ENCODE data around the gene HOXA5.

HOXA5 gene

GRCh38 chr7:27141137-27141922 lies 2.2 kb downstream of the HOXA5 start:
- Histone ChIP-seq H3K4me1 (no peaks in the 10 kb centered on the region), H3K27me3 (peaks cover 100% of the 10 kb centered on the region), H3K4me3 (ENCODE audit: low read depth, low read length) (no peak overlapping the region), H3K9me3 (no peaks in the 10 kb centered on the region), H3K36me3 (no peaks in the 10 kb centered on the region)
- TF ChIP-seq, protein P1, sequence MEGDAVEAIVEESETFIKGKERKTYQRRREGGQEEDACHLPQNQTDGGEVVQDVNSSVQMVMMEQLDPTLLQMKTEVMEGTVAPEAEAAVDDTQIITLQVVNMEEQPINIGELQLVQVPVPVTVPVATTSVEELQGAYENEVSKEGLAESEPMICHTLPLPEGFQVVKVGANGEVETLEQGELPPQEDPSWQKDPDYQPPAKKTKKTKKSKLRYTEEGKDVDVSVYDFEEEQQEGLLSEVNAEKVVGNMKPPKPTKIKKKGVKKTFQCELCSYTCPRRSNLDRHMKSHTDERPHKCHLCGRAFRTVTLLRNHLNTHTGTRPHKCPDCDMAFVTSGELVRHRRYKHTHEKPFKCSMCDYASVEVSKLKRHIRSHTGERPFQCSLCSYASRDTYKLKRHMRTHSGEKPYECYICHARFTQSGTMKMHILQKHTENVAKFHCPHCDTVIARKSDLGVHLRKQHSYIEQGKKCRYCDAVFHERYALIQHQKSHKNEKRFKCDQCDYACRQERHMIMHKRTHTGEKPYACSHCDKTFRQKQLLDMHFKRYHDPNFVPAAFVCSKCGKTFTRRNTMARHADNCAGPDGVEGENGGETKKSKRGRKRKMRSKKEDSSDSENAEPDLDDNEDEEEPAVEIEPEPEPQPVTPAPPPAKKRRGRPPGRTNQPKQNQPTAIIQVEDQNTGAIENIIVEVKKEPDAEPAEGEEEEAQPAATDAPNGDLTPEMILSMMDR (IDR thresholded peaks at IDR 0.05; ENCODE audit: low read depth, low read length), result no peak
- DNase-seq, result no peak

DNA sequence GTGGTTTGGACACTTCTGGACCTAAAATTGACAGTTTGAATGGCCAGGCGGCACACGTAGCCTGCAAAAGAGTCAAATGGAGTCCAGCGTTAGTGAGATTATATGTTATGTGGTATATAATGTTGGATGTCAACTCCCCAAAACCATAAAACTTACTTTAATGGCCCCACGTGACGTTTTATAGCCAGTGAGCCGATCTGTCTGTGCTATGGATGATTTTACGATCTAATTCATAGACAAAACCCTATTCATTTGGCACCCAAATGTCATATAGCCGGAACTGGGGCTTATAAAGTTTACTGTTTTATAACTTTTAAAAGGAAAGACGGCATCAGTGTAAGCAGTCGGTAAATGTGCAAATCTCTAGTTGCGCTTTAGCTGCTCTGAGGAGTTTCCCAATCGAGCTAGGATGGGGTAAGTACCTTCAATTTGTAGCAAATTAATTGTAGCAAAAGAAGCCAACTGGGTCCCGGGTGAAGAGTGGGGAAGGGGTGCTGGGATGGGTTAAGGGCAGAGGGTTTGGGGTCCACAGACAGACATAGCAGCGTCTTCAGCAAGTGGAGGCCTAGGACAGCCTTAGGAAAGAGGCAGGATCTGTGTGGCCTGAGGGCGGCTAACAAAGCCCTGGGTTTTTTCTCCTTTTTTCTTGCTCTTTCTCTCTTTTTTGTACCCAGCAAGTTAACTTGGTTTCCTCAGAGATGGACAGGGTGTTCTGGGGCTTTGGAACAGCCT lies 3.2 kb downstream of the HOXA5 start:
- H3K4me3 ChIP-seq (ENCODE audit: low read depth, low read length), result no peak overlapping the region
- TF ChIP-seq, protein P1 (IDR thresholded peaks at IDR 0.05; ENCODE audit: low read depth, low read length), result no peak
- H3K9me3 ChIP-seq, result no peaks in the 10 kb centered on the region
- no peaks in the 10 kb centered on the region for H3K36me3 ChIP-seq
- H3K27me3 ChIP-seq, result peaks cover 100% of the 10 kb centered on the region
- DNase-seq, result no peak
- H3K4me1 ChIP-seq, result no peaks in the 10 kb centered on the region

- TF ChIP-seq, protein P1 (IDR thresholded peaks at IDR 0.05; ENCODE audit: low read depth, low read length), result no peak
Measured at GRCh38 chr7:27139334-27140125, 4.0 kb downstream of the HOXA5 start.

GRCh38 chr7:27138985-27139333 lies 4.5 kb downstream of the HOXA5 start:
- no peak for DNase-seq
- no peaks in the 10 kb centered on the region for H3K36me3 ChIP-seq
- peaks cover 100% of the 10 kb centered on the region for H3K27me3 ChIP-seq
- TF ChIP-seq, protein P1 (IDR thresholded peaks at IDR 0.05; ENCODE audit: low read depth, low read length), result no peak
- no peaks in the 10 kb centered on the region for H3K9me3 ChIP-seq
- no peak overlapping the region for H3K4me3 ChIP-seq (ENCODE audit: low read depth, low read length)
- H3K4me1 ChIP-seq, result no peaks in the 10 kb centered on the region

More at GRCh38 chr7:27139334-27140125, 4.0 kb downstream of the HOXA5 start:
- Histone ChIP-seq H3K36me3 (no peaks in the 10 kb centered on the region), H3K27me3 (peaks cover 100% of the 10 kb centered on the region), H3K4me1 (no peaks in the 10 kb centered on the region), H3K9me3 (no peaks in the 10 kb centered on the region), H3K4me3 (ENCODE audit: low read depth, low read length) (no peak overlapping the region)
- DNase-seq, result peak; percentile 6

DNA sequence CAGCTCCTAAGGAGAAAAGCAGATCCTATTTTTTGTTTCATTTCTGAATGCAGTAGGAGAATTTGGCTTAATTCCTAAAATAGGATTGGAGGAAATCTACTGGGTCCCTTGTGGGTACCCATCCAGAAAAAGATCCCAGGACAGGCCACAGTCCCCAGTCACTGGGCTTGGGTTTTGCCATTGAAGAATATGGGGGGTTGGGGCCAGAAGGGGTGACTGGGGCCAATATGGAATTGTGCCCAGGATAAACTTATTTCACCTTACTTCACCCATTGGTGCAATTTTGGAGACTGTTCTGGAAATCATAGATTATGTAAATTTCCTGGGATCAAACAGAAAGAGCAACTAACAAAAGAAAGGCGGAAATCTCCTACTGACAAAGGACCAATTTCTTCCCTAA lies 5.0 kb downstream of the HOXA5 start:
- Histone ChIP-seq H3K4me1 (no peaks in the 10 kb centered on the region), H3K27me3 (peaks cover 100% of the 10 kb centered on the region), H3K4me3 (ENCODE audit: low read depth, low read length) (no peak overlapping the region), H3K9me3 (no peaks in the 10 kb centered on the region), H3K36me3 (no peaks in the 10 kb centered on the region)
- DNase-seq, result no peak
- TF ChIP-seq, protein P1 (IDR thresholded peaks at IDR 0.05; ENCODE audit: low read depth, low read length), result no peak
